ENCODE data around the gene NHLH2. TPM values are rescaled to one million over a fixed set of nuclear protein-coding genes. Genes with fewer than 3 reads are reported as not detected.

NHLH2 gene
- total RNA-seq, 1 experiment from 2014 or later: 1.2 TPM

DNA sequence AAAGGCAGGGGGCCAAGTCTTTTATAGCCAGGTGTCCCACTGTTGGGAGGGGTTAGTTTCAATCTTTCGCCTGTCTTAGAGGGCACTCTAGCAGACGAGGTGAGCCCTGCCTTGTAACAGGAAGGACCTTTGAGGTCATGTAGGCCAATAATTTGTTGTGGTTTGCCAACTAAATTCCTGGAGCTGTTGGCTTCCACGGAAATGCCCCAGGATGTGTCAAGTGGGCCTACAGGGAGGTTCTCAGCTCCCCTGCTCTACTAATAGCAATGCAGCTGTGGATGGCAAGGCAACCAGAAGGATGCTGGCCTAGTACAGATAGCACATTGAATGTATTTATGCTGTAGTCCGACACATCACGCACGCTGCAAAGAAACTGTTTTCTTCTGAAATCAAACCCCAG, 50.1 kb downstream of the NHLH2 start:
- Mint-ChIP-seq H3K27ac (no peak overlapping the region), H3K27me3 (ENCODE audit: low read depth) (no peaks in the 10 kb centered on the region), H3K4me1 (peaks cover 21 to 29% of the 10 kb centered on the region in 2 experiments), H3K36me3 (ENCODE audit: insufficient read depth in 1 of 3, low read depth in 3 of 3) (peaks cover 0 to 5% (median 0%) of the 10 kb centered on the region in 3 experiments; a peak in 1 of 7 replicates), H3K4me3 (no peak overlapping the region), H3K9me3 (peaks cover 10 to 14% of the 10 kb centered on the region in 2 experiments)
- H3K27ac ChIP-seq (ENCODE audit: insufficient read length, low read depth, low read length): no peak overlapping the region
- H3T11ph ChIP-seq (ENCODE audit: low read length): no peak overlapping the region
- TF ChIP-seq, protein P1, sequence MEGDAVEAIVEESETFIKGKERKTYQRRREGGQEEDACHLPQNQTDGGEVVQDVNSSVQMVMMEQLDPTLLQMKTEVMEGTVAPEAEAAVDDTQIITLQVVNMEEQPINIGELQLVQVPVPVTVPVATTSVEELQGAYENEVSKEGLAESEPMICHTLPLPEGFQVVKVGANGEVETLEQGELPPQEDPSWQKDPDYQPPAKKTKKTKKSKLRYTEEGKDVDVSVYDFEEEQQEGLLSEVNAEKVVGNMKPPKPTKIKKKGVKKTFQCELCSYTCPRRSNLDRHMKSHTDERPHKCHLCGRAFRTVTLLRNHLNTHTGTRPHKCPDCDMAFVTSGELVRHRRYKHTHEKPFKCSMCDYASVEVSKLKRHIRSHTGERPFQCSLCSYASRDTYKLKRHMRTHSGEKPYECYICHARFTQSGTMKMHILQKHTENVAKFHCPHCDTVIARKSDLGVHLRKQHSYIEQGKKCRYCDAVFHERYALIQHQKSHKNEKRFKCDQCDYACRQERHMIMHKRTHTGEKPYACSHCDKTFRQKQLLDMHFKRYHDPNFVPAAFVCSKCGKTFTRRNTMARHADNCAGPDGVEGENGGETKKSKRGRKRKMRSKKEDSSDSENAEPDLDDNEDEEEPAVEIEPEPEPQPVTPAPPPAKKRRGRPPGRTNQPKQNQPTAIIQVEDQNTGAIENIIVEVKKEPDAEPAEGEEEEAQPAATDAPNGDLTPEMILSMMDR (conservative IDR thresholded peaks at IDR 0.05): no peak
- WGBS (ENCODE audit: extremely low coverage, insufficient read length, low lambda C conversion rate): no CpG with 5 or more reads among the region's 6 CpGs
- no peak overlapping the region for H4K5ac ChIP-seq (ENCODE audit: insufficient read length, low read depth, low read length)
- peaks cover 2% of the 10 kb centered on the region; the same call in 1 of the 2 replicates for H3K4me1 ChIP-seq (ENCODE audit: insufficient read depth, low read length)
- H3K23me2 ChIP-seq (ENCODE audit: insufficient read length, low read depth, low read length, poor library complexity, severe bottlenecking): no peaks in the 10 kb centered on the region
- H3K27me3 ChIP-seq (ENCODE audit: insufficient read depth, low read length): no peaks in the 10 kb centered on the region; the same call in 1 of the 2 replicates
- H3K79me2 ChIP-seq (ENCODE audit: insufficient read depth, low read length): no peaks in the 10 kb centered on the region
- no peak overlapping the region for H3K56ac ChIP-seq (ENCODE audit: insufficient read length, low read depth, low read length)
- H3K4ac ChIP-seq (ENCODE audit: low read depth, low read length): no peak overlapping the region
- H3K18ac ChIP-seq (ENCODE audit: insufficient read length, low read depth, low read length): no peak overlapping the region
- no peak overlapping the region for H2AK5ac ChIP-seq (ENCODE audit: insufficient read length, low read length)
- no peak overlapping the region for H3K9ac ChIP-seq (ENCODE audit: extremely low read depth, insufficient read length, low read length)
- H4K20me1 ChIP-seq (ENCODE audit: control insufficient read depth, insufficient read depth, insufficient read length): no peaks in the 10 kb centered on the region
- H3K23ac ChIP-seq (ENCODE audit: insufficient read length, low read depth, low read length): no peak overlapping the region
- DNase-seq: no peak
- no peak overlapping the region for H2BK120ac ChIP-seq (ENCODE audit: low read depth, low read length, poor library complexity, severe bottlenecking)
- no peak overlapping the region for H4K91ac ChIP-seq (ENCODE audit: insufficient read length, low read depth, low read length)
- no peak overlapping the region for H2BK12ac ChIP-seq (ENCODE audit: insufficient read length, low read depth, low read length)
- no peak overlapping the region for H2BK20ac ChIP-seq (ENCODE audit: low read depth, low read length, poor library complexity, severe bottlenecking)
- H2BK15ac ChIP-seq (ENCODE audit: low read depth, low read length): no peak overlapping the region
- H3K9me3 ChIP-seq (ENCODE audit: control insufficient read depth, low read depth, low read length): no peaks in the 10 kb centered on the region
- no peak overlapping the region for H2BK5ac ChIP-seq (ENCODE audit: insufficient read length, low read length)
- no peak overlapping the region for H4K8ac ChIP-seq (replicated peaks; ENCODE audit: insufficient read length, low read depth, low read length)
- no peak overlapping the region for H2AFZ ChIP-seq (ENCODE audit: low read length)
- H3K14ac ChIP-seq (ENCODE audit: insufficient read depth, low read length): no peak overlapping the region
- no peaks in the 10 kb centered on the region for H3K79me1 ChIP-seq (ENCODE audit: insufficient read depth, low read depth, low read length, poor library complexity, severe bottlenecking)
- no peak overlapping the region for H3K4me2 ChIP-seq (ENCODE audit: insufficient read depth, insufficient read length, low read length)
